ENCODE measurements around the gene BRD4.

The BRD4 gene

GRCh38 chr19:15289673-15290072 lies 42.7 kb downstream of the BRD4 start:
- no peak for DNase-seq (ENCODE audit: low spot score)

- peak; percentile 83 for DNase-seq (ENCODE audit: low spot score)
Observed at GRCh38 chr19:15288146-15288963, 44.0 kb downstream of the BRD4 start.

GRCh38 chr19:15287496-15287895 lies 44.8 kb downstream of the BRD4 start:
- no peak for DNase-seq (ENCODE audit: low spot score)

- no peak for DNase-seq (ENCODE audit: low spot score)
Observed at GRCh38 chr19:15286688-15287365, 45.5 kb downstream of the BRD4 start.

GRCh38 chr19:15285896-15286591 lies 46.3 kb downstream of the BRD4 start:
- no peak for DNase-seq (ENCODE audit: low spot score)

- no peak for DNase-seq (ENCODE audit: low spot score)
Observed at GRCh38 chr19:15284896-15285295, 47.4 kb downstream of the BRD4 start.

GRCh38 chr19:15284091-15284490 lies 48.2 kb downstream of the BRD4 start:
- no peak for DNase-seq (ENCODE audit: low spot score)

- DNase-seq (ENCODE audit: low spot score) = no peak
Observed at GRCh38 chr19:15283141-15283883, 49.0 kb downstream of the BRD4 start.

- no peak for DNase-seq (ENCODE audit: low spot score)
Observed at GRCh38 chr19:15282311-15282705, 50.0 kb downstream of the BRD4 start.

- no peak for DNase-seq (ENCODE audit: low spot score)
Observed at GRCh38 chr19:15280915-15281683, 51.2 kb downstream of the BRD4 start.

GRCh38 chr19:15280048-15280725 lies 52.2 kb downstream of the BRD4 start:
- DNase-seq (ENCODE audit: low spot score) = no peak

GRCh38 chr19:15279326-15279904 lies 52.9 kb downstream of the BRD4 start:
- DNase-seq (ENCODE audit: low spot score) = no peak

GRCh38 chr19:15276620-15277215 lies 55.6 kb downstream of the BRD4 start:
- DNase-seq (ENCODE audit: low spot score) = no peak

GRCh38 chr19:15274477-15274876 lies 57.9 kb downstream of the BRD4 start:
- no peak for DNase-seq (ENCODE audit: low spot score)

GRCh38 chr19:15269806-15270205 lies 62.5 kb downstream of the BRD4 start:
- DNase-seq (ENCODE audit: low spot score) = no peak

- DNase-seq (ENCODE audit: low spot score) = no peak
Observed at GRCh38 chr19:15268928-15269253, 63.4 kb downstream of the BRD4 start.

GRCh38 chr19:15268192-15268927 lies 64.0 kb downstream of the BRD4 start:
- DNase-seq (ENCODE audit: low spot score) = no peak

- no peak for DNase-seq (ENCODE audit: low spot score)
Observed at GRCh38 chr19:15266683-15267082, 65.7 kb downstream of the BRD4 start.

GRCh38 chr19:15265850-15266248 lies 66.5 kb downstream of the BRD4 start:
- peak; percentile 53 for DNase-seq (ENCODE audit: low spot score)
